GM12878 (cell line): ENCODE data around the gene YEATS2. TPM values are rescaled to one million over a fixed set of nuclear protein-coding genes. Genes with fewer than 3 reads are reported as not detected.

Source experiments
- ATAC-seq: fragments of 200-7000 bp; cut with Tn5 transposase; 3 replicates; pipeline ENCODE4 v1.9.1; 2020; ENCODE audit warnings: mild to moderate bottlenecking, moderate library complexity
- BruUV-seq: library from RNA; stranded (reverse); fragments of 400-500 nt; replicated peaks from 2 replicates; lab custom pipeline; 2021; lab: Mats Ljungman, UMichigan
- CTCF ChIA-PET: fragments of 300-600 bp; sonication (Branson Sonifier 250); formaldehyde crosslinking; extraction: SDS; loops from one replicate; lab custom pipeline; 2021; ENCODE audit warnings: inconsistent platforms; lab: Yijun Ruan, JAX
- POLR2A ChIA-PET: fragments of 350-600 bp; formaldehyde crosslinking; extraction: SDS; loops from one replicate; lab custom pipeline; 2021; ENCODE audit warnings: inconsistent platforms; lab: Charles Lee
- RAD21 ChIA-PET: fragments of 300-600 bp; sonication (Branson Sonifier 250); formaldehyde crosslinking; loops from one replicate; lab custom pipeline; 2023; ENCODE audit warnings: antibody characterized with exemption; ENCODE audit not compliant: unreplicated experiment; lab: Charles Lee
- SMC1A ChIA-PET: fragments of 300-600 bp; sonication (Branson Sonifier 250); formaldehyde crosslinking; loops from one replicate; lab custom pipeline; 2023; ENCODE audit not compliant: unreplicated experiment, uncharacterized antibody; lab: Charles Lee
- DNase-seq: peaks from one replicate; pipeline ENCODE4 v3.0.0-alpha.2; 2011; ENCODE audit warnings: low read depth, low spot score
- FAIRE-seq: peaks from 3 replicates; lab custom pipeline; 2011; peaks lifted over from hg19 to GRCh38; lab: Jason Lieb, UNC
- H2AFZ ChIP-seq: 2 replicates; pipeline ENCODE4 v1.6.0; 2011; ENCODE audit warnings: low read depth, low read length, control low read depth; ENCODE audit not compliant: control insufficient read depth
- H3K27ac ChIP-seq: 2 replicates; pipeline ENCODE4 v1.5.1; 2011; ENCODE audit warnings: control low read depth; ENCODE audit not compliant: control insufficient read depth, insufficient read depth
- H3K27me3 ChIP-seq, 2 experiments: replicated peaks in 1 of 2; 2 replicates each; pipeline versions ENCODE4 v1.6.0 to v1.6.1; 2011; ENCODE audit warnings: low read length in 1 of 2; ENCODE audit not compliant: control insufficient read depth in 2 of 2, insufficient read depth in 2 of 2
- H3K36me3 ChIP-seq, 2 experiments: 2 replicates each; pipeline ENCODE4 v1.5.1; 2011; ENCODE audit warnings: low read length in 1 of 2; ENCODE audit not compliant: control insufficient read depth in 2 of 2, insufficient read depth in 2 of 2
- H3K4me1 ChIP-seq: 2 replicates; pipeline ENCODE4 v1.6.1; 2011; ENCODE audit warnings: mild to moderate bottlenecking, low read length, moderate library complexity, mixed read lengths; ENCODE audit not compliant: control insufficient read depth, insufficient read depth
- H3K4me2 ChIP-seq: 2 replicates; pipeline ENCODE4 v1.6.0; 2011; ENCODE audit warnings: control low read depth; ENCODE audit not compliant: control insufficient read depth, insufficient read depth
- H3K4me3 ChIP-seq: fragments of 200-600 bp; sonication (generic); 2 replicates; pipeline ENCODE4 v1.5.1; 2016
- H3K79me2 ChIP-seq: 2 replicates; pipeline ENCODE4 v1.6.0; 2011; ENCODE audit warnings: low read length; ENCODE audit not compliant: control insufficient read depth, insufficient read depth
- H3K9ac ChIP-seq: 2 replicates; pipeline ENCODE4 v1.8.0; 2011; ENCODE audit warnings: low read length, control low read depth, mixed read lengths; ENCODE audit not compliant: control insufficient read depth, insufficient read depth
- H3K9me3 ChIP-seq: replicated peaks from 3 replicates; pipeline ENCODE4 v1.5.1; 2011; ENCODE audit warnings: mild to moderate bottlenecking, low read length; ENCODE audit not compliant: control insufficient read depth, insufficient read depth
- H4K20me1 ChIP-seq: 2 replicates; pipeline ENCODE4 v1.6.0; 2011; ENCODE audit not compliant: control insufficient read depth, insufficient read depth
- ATF7 ChIP-seq: fragments of 450-650 bp; IDR thresholded peaks from 2 replicates; pipeline ENCODE4 v1.6.1; 2016; ENCODE audit warnings: low read depth, mild to moderate bottlenecking
- CHD2 ChIP-seq: IDR thresholded peaks from 2 replicates; pipeline ENCODE4 v1.6.1; 2011; ENCODE audit warnings: low read depth, low read length, improper control_type of control experiment, borderline replicate concordance
- DPF2 ChIP-seq: fragments of 450-650 bp; IDR thresholded peaks from 2 replicates; pipeline ENCODE4 v1.6.1; 2017; ENCODE audit warnings: mild to moderate bottlenecking
- ESRRA ChIP-seq: IDR thresholded peaks from 2 replicates; pipeline ENCODE4 v1.6.1; 2012; ENCODE audit warnings: mild to moderate bottlenecking, low read length, improper control_type of control experiment
- KLF5 ChIP-seq: fragments of 450-650 bp; IDR thresholded peaks from 2 replicates; pipeline ENCODE4 v1.6.1; 2014; ENCODE audit warnings: mild to moderate bottlenecking; ENCODE audit not compliant: partially characterized antibody
- RELA ChIP-seq: fragments of 450-650 bp; IDR thresholded peaks from 2 replicates; pipeline ENCODE4 v1.8.0; 2014; ENCODE audit warnings: borderline replicate concordance; ENCODE audit not compliant: partially characterized antibody
- SPI1 ChIP-seq: IDR thresholded peaks from 2 replicates; pipeline ENCODE4 v1.6.1; 2011; ENCODE audit warnings: low read depth, mild to moderate bottlenecking, low read length, moderate library complexity, borderline replicate concordance; ENCODE audit not compliant: insufficient read depth
- WGBS: methylation state at CpG from one replicate; pipeline ENCODE4 v1.1.6; 2016; ENCODE audit warnings: low lambda C conversion rate; ENCODE audit not compliant: insufficient replicate concordance, insufficient coverage; ENCODE audit errors: missing lambda C conversion rate; 5-methylcytosine and 5-hydroxymethylcytosine counted together
- in situ Hi-C: fragments of 300-500 bp; cut with MboI; formaldehyde crosslinking; loops from 9 replicates; pipeline ENCODE4 v1.14.3; 2018; ENCODE audit warnings: mixed read lengths
- intact Hi-C: fragments of 100-400 bp; cut with micrococcal nuclease; formaldehyde crosslinking; loops from one replicate; pipeline ENCODE4 v1.14.2; 2022; ENCODE audit not compliant: unreplicated experiment
- polyA plus RNA-seq, 11 experiments: library from polyadenylated mRNA; depleted of rRNA in 4 of 11; unstranded in 6 of 11; stranded (reverse) in 5 of 11; fragments of >200 nt; fragmentation: Nextera tagmentation in 4 of 11; fragmentation: Illumina TruSeq in 1 of 11; extraction: Ambion mirVana in 4 of 11; extraction: Trizol in 1 of 11; gene quantifications; 1 replicate in 1 of 11; 2 replicates in 10 of 11; pipeline versions ENCODE4 v1.2.1 to v1.2.3, GENCODE V29; 2011 to 2016; ENCODE audit warnings: inconsistent platforms in 2 of 11, missing spikeins in 2 of 11, low read depth in 1 of 11
- total RNA-seq, 4 experiments: library from RNA; depleted of rRNA in 3 of 4; stranded (reverse); fragments of >200 nt in 3 of 4; fragmentation: Illumina TruSeq in 1 of 4; extraction: Trizol in 1 of 4; gene quantifications; 2 replicates each; pipeline versions ENCODE4 v1.2.1 to v1.2.3, GENCODE V29; 2013 to 2021
- TF ChIP-seq, protein P1 (sequence below): fragments of 450-650 bp; IDR thresholded peaks from 2 replicates; pipeline ENCODE4 v1.6.1; 2018; ENCODE audit warnings: borderline replicate concordance, mild to moderate bottlenecking; ENCODE audit not compliant: partially characterized antibody

Gene YEATS2
- total and polyA plus RNA-seq, 10 of the 15 experiments (the other 5 are each of a cell fraction or from before 2014, with no cell fraction given), result 1.9 to 65.3 (median 25.8) TPM

DNA sequence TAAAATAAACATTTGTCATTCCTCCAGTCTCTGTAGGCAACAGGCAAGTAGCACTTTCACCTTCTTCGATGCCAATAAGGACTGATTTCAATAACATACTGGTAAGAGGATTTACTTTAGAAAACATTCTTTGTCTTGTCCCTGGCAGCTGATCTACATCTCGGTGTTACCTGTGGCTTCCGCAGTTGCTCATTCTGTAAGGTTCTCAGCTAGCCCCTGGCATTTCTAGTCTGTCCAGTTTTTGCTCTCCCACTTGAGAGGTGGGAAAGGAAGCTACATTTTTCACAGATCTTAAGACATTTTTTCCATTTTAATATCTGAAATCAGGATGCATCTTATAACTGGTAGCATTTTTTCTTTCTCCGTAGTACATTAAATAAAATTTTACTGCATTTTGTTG, 147.5 kb downstream of the YEATS2 start (continued):
- TF ChIP-seq, protein P1, sequence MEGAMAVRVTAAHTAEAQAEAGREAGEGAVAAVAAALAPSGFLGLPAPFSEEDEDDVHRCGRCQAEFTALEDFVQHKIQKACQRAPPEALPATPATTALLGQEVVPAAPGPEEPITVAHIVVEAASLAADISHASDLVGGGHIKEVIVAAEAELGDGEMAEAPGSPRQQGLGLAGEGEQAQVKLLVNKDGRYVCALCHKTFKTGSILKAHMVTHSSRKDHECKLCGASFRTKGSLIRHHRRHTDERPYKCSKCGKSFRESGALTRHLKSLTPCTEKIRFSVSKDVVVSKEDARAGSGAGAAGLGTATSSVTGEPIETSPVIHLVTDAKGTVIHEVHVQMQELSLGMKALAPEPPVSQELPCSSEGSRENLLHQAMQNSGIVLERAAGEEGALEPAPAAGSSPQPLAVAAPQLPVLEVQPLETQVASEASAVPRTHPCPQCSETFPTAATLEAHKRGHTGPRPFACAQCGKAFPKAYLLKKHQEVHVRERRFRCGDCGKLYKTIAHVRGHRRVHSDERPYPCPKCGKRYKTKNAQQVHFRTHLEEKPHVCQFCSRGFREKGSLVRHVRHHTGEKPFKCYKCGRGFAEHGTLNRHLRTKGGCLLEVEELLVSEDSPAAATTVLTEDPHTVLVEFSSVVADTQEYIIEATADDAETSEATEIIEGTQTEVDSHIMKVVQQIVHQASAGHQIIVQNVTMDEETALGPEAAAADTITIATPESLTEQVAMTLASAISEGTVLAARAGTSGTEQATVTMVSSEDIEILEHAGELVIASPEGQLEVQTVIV, result no peak
- no peak for TF ChIP-seq DPF2
- TF ChIP-seq, all 136 proteins: peak for 0

DNA sequence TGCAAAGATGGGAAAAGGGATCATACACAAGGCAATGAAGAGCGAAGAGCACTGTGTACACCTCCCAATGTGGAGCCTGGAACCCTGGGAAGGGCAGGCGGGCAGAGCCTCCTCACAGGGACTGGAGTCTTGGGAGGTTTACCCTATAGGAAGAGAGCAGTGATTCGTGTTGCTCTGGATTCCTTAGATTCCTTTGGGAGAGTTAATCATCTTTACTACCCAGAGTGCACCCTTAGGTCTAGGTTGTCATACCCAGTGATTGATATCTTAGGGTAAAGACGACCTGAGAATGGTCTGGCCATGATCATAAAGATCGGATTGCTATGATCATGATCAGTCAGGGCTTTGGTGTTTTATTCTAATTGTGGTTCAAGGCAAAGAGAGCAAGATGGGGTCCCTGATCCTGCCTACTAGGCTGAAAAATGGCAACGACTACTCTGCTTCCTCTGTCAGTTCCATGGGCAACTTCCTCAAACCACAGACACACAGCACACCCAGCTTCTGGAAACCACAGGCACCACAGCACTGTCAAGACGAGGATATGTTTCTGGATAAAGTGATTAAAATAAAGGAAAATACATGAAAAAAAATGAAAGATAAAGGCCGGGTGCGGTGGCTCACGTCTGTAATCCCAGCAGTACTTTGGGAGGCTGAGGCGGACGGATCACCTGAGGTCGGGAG, 148.2 kb downstream of the YEATS2 start:
- H2AFZ ChIP-seq, result no peak overlapping the region
- TF ChIP-seq CHD2, result no peak
- no peak for TF ChIP-seq ESRRA
- TF ChIP-seq RELA, result no peak
- TF ChIP-seq SPI1, result no peak
- no peak for TF ChIP-seq KLF5
- TF ChIP-seq ATF7, result no peak
- peaks cover 6 to 22% of the 10 kb centered on the region in 2 experiments for H3K36me3 ChIP-seq
- ChIA-PET SMC1A (no interaction called here), RAD21 (no interaction called here), POLR2A (no interaction called here), CTCF (no interaction called here)
- H3K9ac ChIP-seq, result no peak overlapping the region
- H3K79me2 ChIP-seq, result no peaks in the 10 kb centered on the region
- in situ Hi-C loops, result no loop called here
- no peak overlapping the region for H3K4me3 ChIP-seq
- no peak overlapping the region for H3K27ac ChIP-seq
- DNase-seq, result no peak
- FAIRE-seq, result no peak
- no peak overlapping the region for H3K4me2 ChIP-seq
- no peaks in the 10 kb centered on the region for H3K9me3 ChIP-seq
- no peaks in the 10 kb centered on the region for H3K27me3 ChIP-seq
- 89% methylated on average over 13 of the region's 13 CpGs for WGBS
- BruUV-seq, result no TSS peak
- H3K4me1 ChIP-seq, result no peaks in the 10 kb centered on the region
- ATAC-seq, result no peak
- no peaks in the 10 kb centered on the region for H4K20me1 ChIP-seq
- intact Hi-C loops, result no loop called here
